ELF-1 (cell line): Measurements from ENCODE around the gene NR5A1.

Source experiments
- DNase-seq: peaks from one replicate; pipeline ENCODE4 v3.0.0-alpha.2; 2016; ENCODE audit warnings: low read depth, low spot score

NR5A1 gene

DNA sequence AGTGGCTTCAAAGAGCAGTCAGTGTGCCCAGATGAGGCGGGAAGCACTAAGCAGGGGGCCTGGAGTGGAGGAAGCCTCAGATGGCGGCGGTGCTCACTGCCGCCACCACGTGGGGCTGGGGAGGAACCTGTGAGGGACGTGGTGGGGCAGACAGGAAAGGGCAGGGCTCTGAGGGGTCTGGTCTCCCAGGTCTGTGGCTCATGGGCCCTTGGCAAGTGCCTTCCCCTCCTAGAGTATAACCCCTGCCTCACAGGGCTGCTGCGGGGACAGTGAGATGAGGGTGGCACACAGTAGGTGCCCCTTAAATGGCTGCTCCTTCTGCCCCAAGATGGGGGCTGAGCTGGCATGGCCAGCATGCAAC is 26.6 kb downstream of the NR5A1 start:
- DNase-seq: peak; percentile 81

DNA sequence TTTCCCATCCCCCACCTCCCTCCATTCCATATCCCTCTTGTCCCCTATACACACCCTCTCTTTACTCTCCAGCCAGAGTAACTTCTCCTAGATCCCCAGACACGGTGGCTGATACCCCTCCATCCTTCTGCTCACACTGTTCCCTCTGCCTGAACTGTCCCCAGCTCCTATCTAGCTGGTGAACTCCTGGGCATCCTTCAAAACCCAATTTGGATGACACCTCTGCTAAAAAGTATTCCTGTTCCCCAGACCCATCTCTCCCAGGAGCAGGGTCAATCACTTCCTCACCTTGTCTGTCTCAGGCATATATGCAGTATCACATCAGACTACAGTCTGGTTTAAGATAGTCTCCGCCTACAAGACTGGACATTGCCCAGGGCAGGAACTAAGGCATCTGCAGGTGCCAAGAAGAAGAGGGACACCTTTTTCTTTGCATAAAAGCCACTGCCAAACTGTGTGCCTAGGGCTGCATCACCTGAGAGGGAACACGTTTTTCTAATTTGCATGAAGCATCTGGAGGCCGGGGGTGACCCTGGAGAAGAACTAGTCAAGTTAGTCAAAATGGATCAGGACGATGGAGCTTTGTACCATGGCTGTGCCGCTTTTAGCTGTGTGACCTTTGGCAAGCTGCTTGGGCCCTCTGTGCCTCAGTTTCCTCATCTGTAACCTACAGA is 27.1 kb downstream of the NR5A1 start:
- DNase-seq: no peak

- no peak for DNase-seq
These were observed 27.8 kb downstream of the NR5A1 start for GRCh38 chr9:124479371-124479770.

GRCh38 chr9:124478354-124478753 is 28.8 kb downstream of the NR5A1 start:
- peak; percentile 65 for DNase-seq

- DNase-seq: peak; percentile 53
These were observed 29.4 kb downstream of the NR5A1 start for GRCh38 chr9:124477648-124478285.

GRCh38 chr9:124477211-124477647 is 30.0 kb downstream of the NR5A1 start:
- no peak for DNase-seq

- DNase-seq: no peak
These were observed 31.1 kb downstream of the NR5A1 start for GRCh38 chr9:124475868-124476690.

GRCh38 chr9:124475158-124475867 is 31.9 kb downstream of the NR5A1 start:
- no peak for DNase-seq

DNA sequence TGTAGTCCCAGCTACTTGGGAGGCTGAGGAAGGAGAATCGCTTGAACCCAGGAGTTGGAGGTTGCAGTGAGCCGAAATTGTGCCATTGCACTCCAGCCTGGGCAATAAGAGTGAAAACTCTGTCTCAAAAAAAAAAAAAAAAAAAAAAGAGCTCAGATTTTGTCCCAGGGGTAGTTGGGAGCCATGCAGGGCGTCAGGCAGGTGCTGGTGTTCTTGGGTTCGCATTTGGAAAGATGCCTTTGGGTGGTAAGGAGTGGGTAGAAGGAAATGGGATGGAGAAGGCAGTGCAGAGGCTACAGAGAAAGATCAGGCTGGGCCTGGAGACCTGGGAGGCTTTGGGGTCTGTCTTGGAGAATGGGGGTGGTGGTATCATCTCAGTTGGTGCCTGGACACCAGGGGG is 33.0 kb downstream of the NR5A1 start:
- no peak for DNase-seq

DNA sequence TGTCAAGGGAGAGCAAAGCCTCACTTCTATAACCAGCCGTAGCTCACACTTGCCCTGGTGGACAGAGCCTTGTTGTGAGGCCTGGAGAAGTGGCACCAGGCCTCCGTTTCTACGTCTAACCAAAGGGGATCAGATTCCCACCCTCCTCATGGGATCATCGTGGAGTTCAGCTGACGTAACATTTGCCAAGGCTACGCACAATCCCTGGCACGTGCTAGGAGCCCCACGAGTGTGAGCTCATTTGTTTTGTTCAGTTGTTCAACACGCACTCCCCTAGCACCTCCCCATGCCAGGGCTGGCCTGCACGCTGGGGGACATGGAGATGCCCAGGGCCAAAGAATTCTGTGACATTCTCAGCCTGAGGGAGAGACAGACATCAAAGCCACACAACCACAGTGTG is 33.9 kb downstream of the NR5A1 start:
- no peak for DNase-seq

GRCh38 chr9:124472770-124473169 is 34.4 kb downstream of the NR5A1 start:
- no peak for DNase-seq

DNA sequence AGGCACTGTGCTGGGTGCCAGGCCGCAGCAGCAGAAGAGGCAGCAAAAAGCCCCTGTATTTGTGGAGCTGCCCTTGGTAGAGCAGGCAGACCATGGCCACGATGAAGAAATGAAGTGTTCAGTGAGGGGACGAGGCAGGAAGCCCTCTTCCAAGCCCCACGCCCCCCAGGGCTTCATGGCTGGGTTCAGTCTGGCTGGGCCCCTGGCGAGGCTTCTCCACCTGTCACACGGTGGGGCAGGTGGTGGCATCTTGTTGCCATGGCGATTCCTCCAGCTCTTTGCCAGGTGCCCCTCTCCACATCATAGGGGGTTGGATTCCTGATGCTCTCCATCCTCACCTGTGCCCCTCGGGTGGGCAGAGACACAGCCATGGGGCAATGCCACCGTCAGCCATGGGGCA is 35.4 kb downstream of the NR5A1 start:
- no peak for DNase-seq

DNA sequence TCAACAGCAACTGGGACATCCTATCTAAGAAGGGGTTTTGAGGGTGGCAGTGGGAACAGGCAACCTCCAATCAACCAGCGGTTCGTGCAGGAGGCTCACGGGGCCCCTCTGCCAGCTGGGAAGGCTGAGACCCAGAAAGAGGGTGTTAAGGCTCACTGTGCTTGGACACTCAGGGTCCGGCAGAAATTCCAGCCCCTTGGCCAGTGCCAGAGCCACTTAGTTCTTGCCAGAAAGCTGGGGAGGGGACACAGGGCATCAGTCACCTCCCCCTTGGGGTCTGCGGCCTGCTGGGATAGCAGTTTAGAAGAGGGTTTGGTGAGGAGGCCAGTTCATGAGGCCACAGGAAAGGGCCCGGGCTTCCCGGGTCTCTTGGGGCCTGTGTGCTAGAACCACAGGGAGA is 36.5 kb downstream of the NR5A1 start:
- DNase-seq: no peak

DNA sequence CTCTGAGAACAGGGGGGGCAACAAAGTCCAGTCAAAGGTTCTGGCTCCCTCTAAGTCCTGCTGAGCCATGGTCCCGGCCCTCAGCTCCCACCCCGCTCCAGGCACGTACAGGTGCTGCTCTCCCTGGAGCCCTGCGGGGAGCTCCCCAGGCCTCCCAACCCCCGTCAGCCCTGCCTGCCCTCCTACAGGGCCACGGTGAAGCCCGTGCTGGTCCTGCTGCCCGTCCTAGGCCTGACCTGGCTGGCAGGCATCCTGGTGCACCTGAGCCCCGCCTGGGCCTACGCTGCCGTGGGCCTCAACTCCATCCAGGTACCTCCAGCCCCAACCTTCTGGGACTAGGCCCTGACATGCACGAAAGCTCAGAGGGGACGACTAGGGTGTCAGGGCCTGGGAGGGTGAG is 36.9 kb downstream of the NR5A1 start:
- DNase-seq: no peak

GRCh38 chr9:124469011-124469832 is 38.0 kb downstream of the NR5A1 start:
- no peak for DNase-seq

DNA sequence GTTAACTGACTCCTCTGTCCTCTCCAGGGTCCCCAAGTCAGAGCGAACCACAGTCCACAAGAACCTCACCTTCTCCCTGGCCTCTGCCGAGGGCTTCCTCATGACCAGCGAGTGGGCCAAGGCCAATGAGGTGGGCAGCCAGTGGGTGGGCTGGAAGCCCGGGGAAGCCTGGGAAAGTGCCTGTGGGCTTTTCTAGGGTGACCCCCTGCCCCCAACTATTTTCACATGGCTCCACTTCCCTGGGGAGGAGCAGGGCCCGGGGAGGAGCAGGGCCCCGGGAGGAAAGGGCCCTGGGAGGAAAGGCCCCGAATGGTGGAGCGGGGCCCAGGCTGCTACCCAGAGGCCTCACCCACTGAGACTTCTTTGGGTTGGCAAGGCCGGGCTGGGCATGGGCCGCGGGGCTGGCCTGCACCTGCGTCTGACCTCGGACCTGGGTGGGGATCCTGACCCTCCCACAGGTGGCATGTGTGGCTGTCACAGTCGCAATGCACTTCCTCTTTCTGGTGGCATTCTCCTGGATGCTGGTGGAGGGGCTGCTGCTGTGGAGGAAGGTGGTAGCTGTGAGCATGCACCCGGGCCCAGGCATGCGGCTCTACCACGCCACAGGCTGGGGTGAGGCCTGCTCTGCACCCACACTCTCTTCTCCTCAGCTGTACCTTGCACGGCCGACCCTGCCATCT is 39.0 kb downstream of the NR5A1 start:
- DNase-seq: no peak

DNA sequence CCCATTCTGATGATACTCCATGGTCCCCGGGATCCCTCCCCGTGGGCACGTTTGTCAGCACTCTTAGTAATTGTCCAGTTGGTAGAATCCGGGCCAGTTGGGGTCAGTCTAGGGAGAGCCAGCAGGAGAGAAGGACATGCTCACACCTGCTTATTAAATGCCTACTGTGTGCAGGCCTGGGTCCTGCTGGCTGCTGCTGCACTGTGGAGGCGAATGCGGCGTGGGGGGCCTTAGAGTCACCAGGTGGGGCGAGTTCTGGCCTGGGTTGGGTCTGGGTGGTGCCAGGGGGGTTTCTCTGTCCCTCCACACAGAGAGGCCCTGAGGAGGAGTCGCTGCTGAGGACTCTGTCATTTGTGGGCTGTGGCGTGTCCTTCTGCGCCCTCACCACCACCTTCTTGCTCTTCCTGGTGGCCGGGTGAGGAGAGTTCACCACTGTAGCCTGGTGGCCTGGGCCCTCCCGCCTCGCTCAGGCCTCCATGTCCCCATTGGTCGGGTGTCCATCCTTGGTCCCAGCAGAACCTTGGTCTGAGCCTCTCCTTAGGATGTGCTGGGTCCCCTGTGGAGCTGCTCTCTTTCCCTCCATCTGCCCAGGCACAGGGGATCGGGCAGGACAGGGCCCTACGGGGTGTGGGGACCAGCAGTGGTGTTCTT is 39.7 kb downstream of the NR5A1 start:
- no peak for DNase-seq

GRCh38 chr9:124465736-124466135 is 41.5 kb downstream of the NR5A1 start:
- no peak for DNase-seq

DNA sequence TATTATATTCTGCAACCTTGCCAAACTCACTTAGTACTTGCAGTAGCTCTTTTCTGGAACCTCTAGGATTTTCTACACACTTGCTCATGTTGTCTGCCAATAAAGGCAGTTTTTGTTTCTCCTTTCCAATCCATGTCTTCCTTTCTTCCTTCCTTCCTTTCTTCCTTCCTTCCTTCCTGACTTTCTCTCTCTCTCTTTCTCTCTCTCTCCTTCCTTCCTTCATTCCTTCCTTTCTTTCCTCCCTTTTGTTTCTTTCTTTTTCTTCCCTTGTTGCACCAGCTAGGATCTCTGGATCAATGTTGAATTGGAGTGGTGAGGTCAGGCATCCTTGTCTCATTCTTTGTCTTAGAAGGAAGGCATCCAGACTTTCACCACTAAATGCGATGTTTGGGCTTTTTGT is 44.5 kb downstream of the NR5A1 start:
- no peak for DNase-seq

- DNase-seq: no peak
These were observed 48.8 kb downstream of the NR5A1 start for GRCh38 chr9:124458441-124458840.
